Ovary (tissue), 3 donors: ENCODE results near the gene CSGALNACT2.

Source experiments
- EP300 ChIP-seq: sonication (generic); formaldehyde crosslinking; IDR thresholded peaks from one replicate; pipeline ENCODE4 v1.6.1; 2017; ENCODE audit warnings: antibody characterized with exemption
- POLR2A ChIP-seq: fragments of 450-650 bp; IDR thresholded peaks from one replicate; pipeline ENCODE4 v1.6.1; 2017; ENCODE audit warnings: antibody characterized with exemption, mild to moderate bottlenecking, moderate library complexity
- TF ChIP-seq, protein P1 (sequence below), 3 donors: fragments of 450-650 bp in 2 of 3; fragments of 200-600 bp in 1 of 3; IDR thresholded peaks; one replicate each; pipeline versions ENCODE4 v1.5.1 to v1.8.0; 2016 to 2022; ENCODE audit warnings: antibody characterized with exemption in 3 of 3, mild to moderate bottlenecking in 1 of 3
- donor health status: DM: no; HTN: no; CAD: no.

DNA sequence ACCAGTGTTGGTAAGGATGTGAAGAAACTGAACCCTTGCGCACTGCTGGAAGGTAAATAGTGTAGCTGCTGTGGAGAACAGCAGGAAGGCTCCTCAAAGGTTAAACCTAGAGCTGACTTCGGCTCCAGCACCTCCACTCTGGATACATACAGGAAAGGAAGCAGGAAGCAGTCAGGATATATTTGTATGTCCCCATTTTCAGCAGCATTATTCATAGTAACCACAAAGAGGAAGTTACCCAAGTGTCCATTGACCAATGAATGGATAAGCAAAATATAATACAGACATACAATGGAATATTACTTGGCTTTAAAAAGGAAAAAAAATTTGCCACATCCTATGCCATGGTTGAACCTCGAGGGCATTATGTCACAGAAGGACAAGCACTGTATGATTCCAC is 46.4 kb upstream of the CSGALNACT2 start:
- TF ChIP-seq, protein P1, sequence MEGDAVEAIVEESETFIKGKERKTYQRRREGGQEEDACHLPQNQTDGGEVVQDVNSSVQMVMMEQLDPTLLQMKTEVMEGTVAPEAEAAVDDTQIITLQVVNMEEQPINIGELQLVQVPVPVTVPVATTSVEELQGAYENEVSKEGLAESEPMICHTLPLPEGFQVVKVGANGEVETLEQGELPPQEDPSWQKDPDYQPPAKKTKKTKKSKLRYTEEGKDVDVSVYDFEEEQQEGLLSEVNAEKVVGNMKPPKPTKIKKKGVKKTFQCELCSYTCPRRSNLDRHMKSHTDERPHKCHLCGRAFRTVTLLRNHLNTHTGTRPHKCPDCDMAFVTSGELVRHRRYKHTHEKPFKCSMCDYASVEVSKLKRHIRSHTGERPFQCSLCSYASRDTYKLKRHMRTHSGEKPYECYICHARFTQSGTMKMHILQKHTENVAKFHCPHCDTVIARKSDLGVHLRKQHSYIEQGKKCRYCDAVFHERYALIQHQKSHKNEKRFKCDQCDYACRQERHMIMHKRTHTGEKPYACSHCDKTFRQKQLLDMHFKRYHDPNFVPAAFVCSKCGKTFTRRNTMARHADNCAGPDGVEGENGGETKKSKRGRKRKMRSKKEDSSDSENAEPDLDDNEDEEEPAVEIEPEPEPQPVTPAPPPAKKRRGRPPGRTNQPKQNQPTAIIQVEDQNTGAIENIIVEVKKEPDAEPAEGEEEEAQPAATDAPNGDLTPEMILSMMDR (IDR thresholded peaks at IDR 0.05), result no peak
- TF ChIP-seq POLR2A (no peak), EP300 (no peak)
